DMS53 treated with DMSO at 0.1 percent for 48 hours (cell line): ENCODE data around the gene GIGYF1.
A peak's percentile ranks its signal among the peaks of the same experiment; 100 is the strongest.

Experiments
- DNase-seq: peaks from one replicate; lab custom pipeline; 2025; ENCODE audit not compliant: unreplicated experiment; lab: John Stamatoyannopoulos, UW

Gene GIGYF1

GRCh38 chr7:100632951-100633717 lies 60.9 kb downstream of the GIGYF1 start:
- DNase-seq, result peak; percentile 38

DNA sequence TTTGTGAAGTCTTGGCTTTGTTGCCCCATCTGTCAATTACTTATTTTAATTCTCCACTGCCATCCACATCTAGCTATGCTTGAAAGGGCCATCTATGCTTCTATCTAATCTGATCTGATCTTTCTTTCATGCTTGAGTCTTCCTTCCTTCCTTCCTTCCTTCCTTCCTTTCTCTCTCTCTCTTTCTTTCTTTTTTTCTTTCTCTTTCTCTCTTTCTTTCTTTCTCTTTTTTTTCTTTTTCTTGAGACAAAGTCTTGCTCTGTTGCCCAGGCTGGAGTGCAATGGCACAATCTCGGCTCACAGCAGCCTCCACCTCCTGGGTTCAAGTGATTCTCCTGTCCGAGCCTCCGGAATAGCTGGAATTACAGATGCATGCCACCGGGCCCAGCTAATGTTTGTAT lies 64.0 kb downstream of the GIGYF1 start:
- no peak for DNase-seq
